Fibroblast of lung (primary cell): ENCODE measurements around the gene FAM78A. TPM values are rescaled to one million over a fixed set of nuclear protein-coding genes. Genes with fewer than 3 reads are reported as not detected.

Experiments
- DNase-seq, 2 donors: peaks; one replicate each; pipeline versions ENCODE4 v3.0.0 to v3.0.0-alpha.2; 2010; ENCODE audit warnings: low read depth in 2 of 2
- H2AFZ ChIP-seq: 2 replicates; pipeline ENCODE4 v1.5.1; 2012; ENCODE audit warnings: low read length, control low read depth, inconsistent platforms
- H3K27ac ChIP-seq: 2 replicates; pipeline ENCODE4 v1.5.1; 2011; ENCODE audit warnings: low read length, control low read depth; ENCODE audit not compliant: insufficient read depth
- H3K27me3 ChIP-seq: 2 replicates; pipeline ENCODE4 v1.5.1; 2011; ENCODE audit warnings: mild to moderate bottlenecking, low read length; ENCODE audit not compliant: control insufficient read depth, insufficient read depth
- H3K36me3 ChIP-seq: 2 replicates; pipeline ENCODE4 v1.5.1; 2011; ENCODE audit warnings: low read length; ENCODE audit not compliant: control insufficient read depth, insufficient read depth
- H3K4me1 ChIP-seq: 2 replicates; pipeline ENCODE4 v1.5.1; 2011; ENCODE audit warnings: low read length; ENCODE audit not compliant: control insufficient read depth, insufficient read depth; ENCODE audit errors: extremely low read depth
- H3K4me2 ChIP-seq: 2 replicates; pipeline ENCODE4 v1.5.1; 2011; ENCODE audit warnings: low read length, control low read depth; ENCODE audit not compliant: insufficient read depth; ENCODE audit errors: extremely low read depth
- H3K4me3 ChIP-seq, 4 experiments: fragments of 200-600 bp in 1 of 4; sonication (generic) in 1 of 4; replicated peaks in 1 of 4; 2 replicates each; pipeline ENCODE4 v1.5.1; 2011 to 2016; ENCODE audit warnings: low read length in 4 of 4, low read depth in 3 of 4, mild to moderate bottlenecking in 3 of 4, control low read depth in 2 of 4, inconsistent platforms in 1 of 4, mixed read lengths in 1 of 4; ENCODE audit not compliant: insufficient read depth in 1 of 4; ENCODE audit errors: control extremely low read depth in 1 of 4
- H3K79me2 ChIP-seq: 2 replicates; pipeline ENCODE4 v1.5.1; 2012; ENCODE audit warnings: mild to moderate bottlenecking, low read length, inconsistent platforms; ENCODE audit not compliant: control insufficient read depth, insufficient read depth
- H3K9ac ChIP-seq: 2 replicates; pipeline ENCODE4 v1.5.1; 2011; ENCODE audit warnings: mild to moderate bottlenecking, low read length, control low read depth; ENCODE audit not compliant: insufficient read depth
- H3K9me3 ChIP-seq: 2 replicates; pipeline ENCODE4 v1.5.1; 2012; ENCODE audit warnings: low read depth, low read length; ENCODE audit not compliant: control insufficient read depth, insufficient read depth
- H4K20me1 ChIP-seq: 2 replicates; pipeline ENCODE4 v1.5.1; 2011; ENCODE audit warnings: low read length; ENCODE audit not compliant: control insufficient read depth, insufficient read depth; ENCODE audit errors: extremely low read depth
- EZH2 ChIP-seq: IDR thresholded peaks from 2 replicates; pipeline ENCODE4 v1.5.1; 2012; ENCODE audit warnings: low read length, control low read depth, mild to moderate bottlenecking; ENCODE audit errors: missing control alignments
- polyA plus RNA-seq, 2 donors: library from polyadenylated mRNA; depleted of rRNA in 1 of 2; stranded (reverse) in 1 of 2; unstranded in 1 of 2; fragments of >200 nt; gene quantifications; 2 replicates each; pipeline ENCODE4 v1.2.1, GENCODE V29; 2011 to 2012; ENCODE audit warnings: missing spikeins in 1 of 2
- total RNA-seq: library from RNA; depleted of rRNA; stranded (reverse); fragments of >200 nt; gene quantifications from 2 replicates; pipeline ENCODE4 v1.2.1, GENCODE V29; 2014
- TF ChIP-seq, protein P1 (sequence below), 2 donors: IDR thresholded peaks in 1 of 2; conservative IDR thresholded peaks in 1 of 2; 1 replicate in 1 of 2; 2 replicates in 1 of 2; pipeline ENCODE4 v1.5.1; 2011 to 2012; ENCODE audit warnings: low read length in 2 of 2, control low read depth in 1 of 2, inconsistent platforms in 1 of 2, low read depth in 1 of 2, mild to moderate bottlenecking in 1 of 2

The FAM78A gene
- total and polyA plus RNA-seq, 2 donors (not counting 1 experiment from before 2014, with no cell fraction given) = 0.26 to 0.33 TPM

DNA sequence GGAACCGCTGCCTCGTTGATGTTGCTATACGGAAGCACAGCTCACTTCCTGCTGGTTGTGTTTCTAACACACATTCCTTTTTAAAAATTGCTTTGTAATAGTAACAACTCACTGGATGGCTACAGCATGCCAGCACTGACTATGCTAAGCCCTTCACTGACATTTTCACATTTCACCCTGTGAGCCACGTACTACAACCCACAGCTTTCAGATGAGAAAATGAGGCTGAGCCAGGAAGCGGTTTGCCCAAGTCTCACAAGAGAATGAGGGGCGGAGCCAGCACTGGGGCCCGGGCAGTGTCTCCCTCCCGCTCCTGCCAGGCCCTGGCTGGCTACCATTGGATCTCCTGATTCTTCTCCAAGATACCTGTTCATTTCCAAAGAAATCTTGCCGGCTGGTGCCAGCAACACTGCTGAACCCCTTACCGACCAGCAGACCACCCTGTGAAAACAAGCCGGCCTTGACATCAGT, 38.3 kb downstream of the FAM78A start:
- Histone ChIP-seq H2AFZ (peak overlapping the region; percentile 71), H3K27me3 (no peaks in the 10 kb centered on the region), H4K20me1 (no peaks in the 10 kb centered on the region), H3K79me2 (no peaks in the 10 kb centered on the region), H3K4me3 (no peak overlapping the region), H3K4me2 (peak overlapping the region; percentile 52), H3K36me3 (peaks cover 6% of the 10 kb centered on the region), H3K4me1 (no peaks in the 10 kb centered on the region), H3K9ac (no peak overlapping the region), H3K9me3 (no peaks in the 10 kb centered on the region), H3K27ac (peak overlapping the region; percentile 52)
- TF ChIP-seq, protein P1, sequence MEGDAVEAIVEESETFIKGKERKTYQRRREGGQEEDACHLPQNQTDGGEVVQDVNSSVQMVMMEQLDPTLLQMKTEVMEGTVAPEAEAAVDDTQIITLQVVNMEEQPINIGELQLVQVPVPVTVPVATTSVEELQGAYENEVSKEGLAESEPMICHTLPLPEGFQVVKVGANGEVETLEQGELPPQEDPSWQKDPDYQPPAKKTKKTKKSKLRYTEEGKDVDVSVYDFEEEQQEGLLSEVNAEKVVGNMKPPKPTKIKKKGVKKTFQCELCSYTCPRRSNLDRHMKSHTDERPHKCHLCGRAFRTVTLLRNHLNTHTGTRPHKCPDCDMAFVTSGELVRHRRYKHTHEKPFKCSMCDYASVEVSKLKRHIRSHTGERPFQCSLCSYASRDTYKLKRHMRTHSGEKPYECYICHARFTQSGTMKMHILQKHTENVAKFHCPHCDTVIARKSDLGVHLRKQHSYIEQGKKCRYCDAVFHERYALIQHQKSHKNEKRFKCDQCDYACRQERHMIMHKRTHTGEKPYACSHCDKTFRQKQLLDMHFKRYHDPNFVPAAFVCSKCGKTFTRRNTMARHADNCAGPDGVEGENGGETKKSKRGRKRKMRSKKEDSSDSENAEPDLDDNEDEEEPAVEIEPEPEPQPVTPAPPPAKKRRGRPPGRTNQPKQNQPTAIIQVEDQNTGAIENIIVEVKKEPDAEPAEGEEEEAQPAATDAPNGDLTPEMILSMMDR (conservative IDR thresholded peaks at IDR 0.05 in 1 of 2, IDR thresholded peaks at IDR 0.05 in 1 of 2; ENCODE audit: low read depth in 1 of 2, low read length in 2 of 2) = no peak
- no peak for TF ChIP-seq EZH2
- peak; percentile 85 to 92 for DNase-seq

DNA sequence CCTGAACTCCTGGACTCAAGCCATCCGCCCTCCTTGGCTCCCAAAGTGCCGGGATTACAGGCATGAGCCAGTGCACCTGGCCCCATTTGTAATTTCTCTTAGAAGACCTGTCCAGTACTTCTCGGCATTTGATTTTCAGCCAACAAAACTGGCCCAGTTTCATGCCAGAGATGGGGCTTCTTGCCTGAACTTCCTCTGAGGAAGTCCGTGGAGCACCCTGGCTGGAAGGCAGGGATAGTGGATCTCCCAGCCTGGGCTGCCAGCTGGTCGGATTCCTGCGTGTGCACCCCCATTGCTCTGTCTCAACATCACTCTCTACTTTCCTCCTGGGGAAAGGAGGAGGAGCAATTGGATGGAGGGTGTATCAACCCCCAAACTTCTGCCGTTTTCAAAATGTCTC, 39.0 kb downstream of the FAM78A start:
- no peaks in the 10 kb centered on the region for H3K27me3 ChIP-seq
- TF ChIP-seq, protein P1 (conservative IDR thresholded peaks at IDR 0.05 in 1 of 2, IDR thresholded peaks at IDR 0.05 in 1 of 2; ENCODE audit: low read depth in 1 of 2, low read length in 2 of 2) = no peak
- TF ChIP-seq EZH2 = no peak
- no peaks in the 10 kb centered on the region for H3K9me3 ChIP-seq
- H3K4me1 ChIP-seq = no peaks in the 10 kb centered on the region
- no peaks in the 10 kb centered on the region for H4K20me1 ChIP-seq
- H3K9ac ChIP-seq = no peak overlapping the region
- no peak for DNase-seq
- H3K79me2 ChIP-seq = no peaks in the 10 kb centered on the region
- no peak overlapping the region for H3K4me2 ChIP-seq
- no peak overlapping the region for H3K27ac ChIP-seq
- H3K4me3 ChIP-seq = no peak overlapping the region
- peaks cover 6% of the 10 kb centered on the region for H3K36me3 ChIP-seq
- no peak overlapping the region for H2AFZ ChIP-seq

DNA sequence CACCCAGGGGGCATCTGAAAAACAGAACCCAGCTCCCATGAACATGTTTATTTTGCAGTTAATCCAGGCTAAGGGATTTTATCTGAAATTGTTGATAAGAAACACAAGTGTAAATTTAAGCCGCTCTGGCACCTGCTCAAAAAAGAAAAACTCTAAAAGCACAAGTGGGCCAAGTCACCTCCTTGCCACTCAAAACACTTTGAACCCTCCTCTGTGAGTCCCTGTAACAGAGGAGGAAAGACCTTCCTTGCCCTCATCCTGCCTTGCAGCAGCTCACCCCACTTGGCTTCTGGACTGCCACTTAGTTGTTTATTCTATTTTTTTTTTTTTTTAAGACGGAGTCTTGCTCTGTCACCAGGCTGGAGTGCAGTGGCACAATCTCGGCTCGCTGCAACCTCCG, 39.5 kb downstream of the FAM78A start:
- no peak overlapping the region for H2AFZ ChIP-seq
- H3K4me2 ChIP-seq = no peak overlapping the region
- no peak for TF ChIP-seq EZH2
- TF ChIP-seq, protein P1 (conservative IDR thresholded peaks at IDR 0.05 in 1 of 2, IDR thresholded peaks at IDR 0.05 in 1 of 2; ENCODE audit: low read depth in 1 of 2, low read length in 2 of 2) = no peak
- H3K4me3 ChIP-seq = no peak overlapping the region
- peaks cover 6% of the 10 kb centered on the region for H3K36me3 ChIP-seq
- no peak for DNase-seq
- H3K79me2 ChIP-seq = no peaks in the 10 kb centered on the region
- H3K9me3 ChIP-seq = no peaks in the 10 kb centered on the region
- H3K27me3 ChIP-seq = no peaks in the 10 kb centered on the region
- H3K27ac ChIP-seq = no peak overlapping the region
- no peaks in the 10 kb centered on the region for H3K4me1 ChIP-seq
- no peaks in the 10 kb centered on the region for H4K20me1 ChIP-seq
- no peak overlapping the region for H3K9ac ChIP-seq
